HG02970 (cell line): ENCODE results near the gene COA3.
"Not testable (repeated sequence)": the region's sequence is repeated elsewhere in the genome, so short reads cannot be mapped to it uniquely, and the experiment has no call there.

Source experiments
- ATAC-seq: cut with Tn5 transposase; IDR thresholded peaks from one replicate; pipeline ENCODE4 v1.9.1; 2021; ENCODE audit warnings: mild to moderate bottlenecking, moderate library complexity, moderate number of reproducible peaks; ENCODE audit not compliant: unreplicated experiment, low FRiP score

The COA3 gene

DNA sequence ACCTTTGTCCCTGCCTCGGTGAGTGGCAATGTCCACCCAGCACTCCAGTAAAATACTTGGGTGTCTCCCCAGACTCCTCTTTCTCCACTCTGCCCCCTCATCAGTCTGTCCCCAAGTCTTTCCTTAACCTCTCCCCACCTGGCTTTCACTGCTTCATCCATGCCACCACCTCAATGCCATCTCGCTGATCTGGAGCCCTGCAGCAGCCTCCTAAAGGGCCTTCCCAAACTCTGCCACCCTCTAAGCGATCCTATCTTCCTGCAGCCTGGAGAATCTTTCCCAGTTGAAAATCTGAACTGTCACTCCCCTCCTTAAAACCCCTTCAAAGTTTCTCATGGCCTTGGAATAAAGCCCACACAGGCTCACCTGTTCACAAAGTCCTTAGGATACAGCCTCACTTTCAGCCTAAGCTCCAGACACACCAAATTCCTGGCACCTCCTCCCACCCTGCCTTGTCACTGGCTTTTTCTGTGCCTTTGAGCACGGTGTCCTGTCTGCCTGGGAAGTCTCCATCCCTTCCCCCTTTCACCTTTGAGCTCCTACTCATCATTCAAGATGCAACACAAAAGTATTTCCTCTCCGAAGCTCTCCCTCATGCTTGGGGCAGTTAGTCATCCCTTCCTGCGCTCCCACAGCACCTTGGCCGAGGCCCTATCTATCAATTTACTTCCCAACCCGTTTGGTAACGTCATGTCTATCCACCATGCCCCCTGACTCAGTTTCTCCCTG is 15.3 kb downstream of the COA3 start:
- ATAC-seq: no peak

DNA sequence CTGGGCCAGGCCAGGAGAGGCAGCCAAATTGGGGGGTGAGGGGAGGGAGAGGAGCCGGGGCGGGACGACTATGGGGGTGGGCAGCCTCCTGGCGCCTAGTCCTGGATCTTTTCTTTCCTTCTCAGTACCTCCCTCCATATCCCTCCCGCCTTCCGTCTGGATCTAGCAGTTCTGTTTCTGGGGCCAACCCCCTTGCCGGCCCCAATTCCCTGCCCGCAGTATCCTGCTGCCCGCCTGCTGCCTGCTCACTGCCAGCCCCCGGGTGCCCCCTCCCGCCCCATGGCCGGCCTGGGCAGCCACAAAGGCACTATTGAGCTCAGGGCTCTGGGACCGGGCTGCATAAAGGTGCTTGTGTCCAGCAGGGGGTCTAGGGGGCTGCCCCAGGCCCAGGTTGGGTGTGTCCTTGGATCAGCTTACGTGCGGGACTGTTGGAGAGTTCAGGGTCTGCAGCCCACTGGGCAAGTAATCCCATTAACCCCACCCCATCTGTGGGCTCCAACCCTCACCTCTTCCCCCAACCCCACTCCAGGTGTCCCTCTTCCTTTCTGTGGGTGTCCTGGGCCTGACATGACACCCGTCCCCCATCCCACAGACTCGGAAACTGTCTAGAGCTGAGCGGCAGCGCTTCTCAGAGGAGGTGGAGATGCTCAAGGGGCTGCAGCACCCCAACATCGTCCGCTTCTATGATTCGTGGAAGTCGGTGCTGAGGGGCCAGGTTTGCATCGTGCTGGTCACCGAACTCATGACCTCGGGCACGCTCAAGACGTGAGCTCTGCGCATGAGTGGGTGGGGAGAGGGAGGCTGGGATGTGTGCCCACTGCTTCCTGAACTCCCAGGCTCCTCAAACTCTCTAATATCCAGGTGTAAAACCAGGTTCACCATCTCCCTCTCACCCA is 16.1 kb downstream of the COA3 start:
- no peak for ATAC-seq

DNA sequence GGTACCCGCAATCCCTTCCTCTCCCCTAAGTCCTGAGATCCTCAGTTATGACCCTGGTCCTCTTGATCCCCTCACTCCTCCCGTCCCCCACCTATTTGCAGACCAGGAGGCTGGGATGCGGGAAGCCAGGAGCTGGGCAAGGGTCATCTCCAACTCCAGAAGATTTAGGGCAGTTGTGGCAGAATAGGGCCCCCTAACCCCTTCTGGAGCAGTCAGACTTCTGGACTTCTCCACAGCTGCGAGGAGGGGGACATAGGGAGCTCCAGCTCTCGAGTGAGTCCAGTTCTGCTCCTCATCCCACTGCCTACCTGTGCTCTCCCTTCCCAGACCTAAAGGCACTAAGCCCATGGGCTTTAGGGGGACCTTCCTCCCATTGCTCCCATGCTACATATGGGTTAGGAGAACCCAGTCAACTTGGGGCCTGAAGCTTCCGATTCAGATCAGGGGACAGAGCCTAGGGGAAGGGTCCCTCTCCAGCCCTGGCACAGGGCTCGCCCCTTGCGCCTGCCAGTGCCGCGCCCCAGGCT is 16.8 kb downstream of the COA3 start:
- no peak for ATAC-seq

DNA sequence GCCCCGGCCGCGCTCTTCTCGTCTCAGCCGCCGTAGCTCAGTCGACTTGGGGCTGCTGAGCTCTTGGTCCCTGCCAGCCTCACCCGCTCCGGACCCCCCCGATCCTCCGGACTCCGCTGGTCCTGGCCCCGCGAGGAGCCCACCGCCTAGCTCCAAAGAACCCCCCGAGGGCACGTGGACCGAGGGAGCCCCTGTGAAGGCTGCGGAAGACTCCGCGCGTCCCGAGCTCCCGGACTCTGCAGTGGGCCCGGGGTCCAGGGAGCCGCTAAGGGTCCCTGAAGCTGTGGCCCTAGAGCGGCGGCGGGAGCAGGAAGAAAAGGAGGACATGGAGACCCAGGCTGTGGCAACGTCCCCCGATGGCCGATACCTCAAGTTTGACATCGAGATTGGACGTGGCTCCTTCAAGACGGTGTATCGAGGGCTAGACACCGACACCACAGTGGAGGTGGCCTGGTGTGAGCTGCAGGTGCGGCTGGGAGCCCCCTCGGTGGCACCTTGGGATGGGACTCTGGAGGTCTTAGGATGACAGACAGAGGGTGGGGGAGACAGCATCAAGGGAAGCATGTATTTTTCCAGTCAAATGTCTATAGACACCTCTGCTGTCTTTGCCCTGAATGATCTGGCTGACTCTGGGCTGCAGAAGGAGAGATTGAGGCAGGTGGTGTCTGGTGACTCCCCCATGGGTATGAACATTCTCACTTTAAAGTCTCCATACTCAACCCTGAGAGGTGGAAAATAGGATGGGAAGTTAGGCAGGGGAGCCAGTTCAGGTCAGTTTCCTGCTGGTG is 17.5 kb downstream of the COA3 start:
- ATAC-seq: no peak

DNA sequence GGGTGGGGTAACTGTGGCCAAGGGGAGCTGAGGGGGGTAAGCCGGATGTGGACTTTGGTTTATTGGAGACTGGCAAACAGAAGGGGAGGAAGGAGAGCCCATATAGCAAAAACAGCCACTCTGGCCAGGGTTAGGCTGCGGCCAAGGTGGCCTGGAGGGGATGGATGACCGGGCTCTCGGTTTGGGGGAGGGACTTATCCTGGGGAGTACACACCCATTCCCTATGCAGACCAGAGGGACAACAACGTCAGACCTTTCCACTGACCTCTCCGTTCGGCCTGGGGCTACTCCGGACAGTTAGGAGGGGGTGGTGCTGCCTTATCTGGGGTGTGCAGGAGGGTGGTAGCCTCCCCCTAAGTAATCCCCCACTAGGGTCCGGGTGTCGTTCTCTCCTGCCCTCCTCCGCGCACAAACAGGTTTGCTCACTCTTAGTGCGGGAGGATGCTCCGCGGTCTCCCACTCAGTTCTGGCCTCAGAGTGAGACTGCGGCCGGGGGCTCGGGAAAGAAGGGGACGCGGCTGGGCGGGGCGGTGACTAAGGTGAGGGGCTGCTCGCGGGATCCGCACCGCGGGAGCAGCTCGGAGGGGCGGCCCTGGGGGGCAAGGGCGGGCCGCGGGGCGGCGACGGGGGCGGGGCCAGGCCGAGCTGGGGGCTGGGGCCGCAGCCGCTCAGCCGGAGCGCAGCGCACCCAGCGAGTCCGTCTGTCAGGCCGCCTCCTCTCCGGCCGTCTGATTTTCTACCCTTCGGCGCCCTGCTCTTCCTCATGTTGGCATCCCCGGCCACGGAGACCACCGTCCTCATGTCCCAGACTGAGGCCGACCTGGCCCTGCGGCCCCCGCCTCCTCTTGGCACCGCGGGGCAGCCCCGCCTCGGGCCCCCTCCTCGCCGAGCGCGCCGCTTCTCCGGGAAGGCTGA is 18.3 kb downstream of the COA3 start, which contains the start of gene WNK4:
Gene WNK4 (plus strand): TSS at position 675 of the 915 bp plus-strand sequence. CDS start 89 bp downstream, at position 764.
- no peak for ATAC-seq

DNA sequence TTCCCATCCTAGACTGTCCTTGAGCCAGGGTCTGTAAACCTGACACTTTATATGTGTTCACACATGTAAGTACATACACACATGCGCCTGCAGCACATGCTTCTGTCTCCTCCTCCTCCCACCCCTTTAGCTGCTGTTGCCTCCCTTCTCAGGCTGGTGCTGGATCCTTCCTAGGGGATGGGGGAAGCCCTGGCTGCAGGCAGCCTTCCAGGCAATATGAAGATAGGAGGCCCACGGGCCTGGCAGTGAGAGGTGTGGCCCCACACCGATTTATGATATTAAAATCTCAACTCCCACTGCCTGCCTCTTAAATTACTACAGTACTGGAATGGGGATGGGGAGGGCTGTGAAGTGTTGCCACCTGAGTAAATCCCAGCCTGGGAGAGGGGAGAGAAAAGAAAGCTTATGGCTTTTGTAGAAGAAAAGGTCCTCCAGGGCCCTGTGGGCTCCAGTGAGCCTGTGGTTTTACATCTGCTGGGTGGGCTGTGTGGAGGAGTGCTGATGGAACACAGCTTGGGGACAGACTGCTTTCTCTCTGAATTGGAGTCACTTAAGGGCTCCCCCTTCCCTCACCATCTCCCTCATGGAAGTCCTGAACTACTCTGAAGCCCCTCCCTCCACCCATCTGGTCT is 19.1 kb downstream of the COA3 start:
- ATAC-seq: no peak

DNA sequence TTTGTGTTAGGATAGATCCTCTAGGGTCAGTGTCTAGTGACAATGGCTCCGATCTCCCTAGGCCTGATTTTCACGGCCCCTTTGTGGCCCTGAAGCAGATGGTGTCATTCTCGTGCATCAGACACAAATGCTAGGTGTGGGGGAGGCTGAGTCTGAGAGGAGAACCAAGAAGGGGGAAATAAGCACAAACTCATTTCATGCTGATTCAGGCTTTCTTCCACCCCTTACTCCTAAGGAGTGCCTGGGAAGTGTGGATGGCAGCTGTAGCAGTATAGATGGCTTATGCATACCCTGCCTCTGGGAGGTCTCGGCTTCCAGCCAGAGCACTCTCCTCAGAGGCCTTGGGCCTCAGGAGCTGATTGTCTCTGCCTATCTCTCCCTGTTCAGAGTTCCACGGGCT is 19.9 kb downstream of the COA3 start:
- ATAC-seq: no peak

DNA sequence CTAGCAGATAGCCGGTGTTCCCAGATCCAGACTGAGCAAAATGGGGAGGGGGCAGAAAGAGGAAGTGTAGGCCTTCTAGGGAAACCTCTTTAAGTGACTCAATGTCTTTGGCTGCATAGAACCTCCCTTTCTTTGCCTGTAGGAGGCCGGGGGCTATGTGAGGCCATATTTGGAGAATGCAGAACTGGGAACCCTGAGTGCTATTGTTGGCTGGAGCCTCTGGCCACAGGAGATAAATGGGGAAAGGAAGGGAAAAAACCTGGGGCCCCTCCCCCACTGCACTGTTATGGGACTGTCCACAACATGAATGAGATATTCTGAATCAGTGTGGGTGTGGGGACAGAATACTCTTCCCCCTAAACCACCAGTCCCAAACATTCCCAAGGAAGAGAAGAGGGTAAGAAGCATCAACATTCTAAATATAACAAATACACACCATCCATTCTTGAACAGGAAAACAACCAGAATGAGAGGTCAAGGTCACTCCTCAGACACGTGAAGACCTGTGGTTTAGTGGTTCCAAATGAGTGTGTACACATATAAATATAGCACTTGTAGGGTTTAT is 22.9 kb downstream of the COA3 start:
- no peak for ATAC-seq

DNA sequence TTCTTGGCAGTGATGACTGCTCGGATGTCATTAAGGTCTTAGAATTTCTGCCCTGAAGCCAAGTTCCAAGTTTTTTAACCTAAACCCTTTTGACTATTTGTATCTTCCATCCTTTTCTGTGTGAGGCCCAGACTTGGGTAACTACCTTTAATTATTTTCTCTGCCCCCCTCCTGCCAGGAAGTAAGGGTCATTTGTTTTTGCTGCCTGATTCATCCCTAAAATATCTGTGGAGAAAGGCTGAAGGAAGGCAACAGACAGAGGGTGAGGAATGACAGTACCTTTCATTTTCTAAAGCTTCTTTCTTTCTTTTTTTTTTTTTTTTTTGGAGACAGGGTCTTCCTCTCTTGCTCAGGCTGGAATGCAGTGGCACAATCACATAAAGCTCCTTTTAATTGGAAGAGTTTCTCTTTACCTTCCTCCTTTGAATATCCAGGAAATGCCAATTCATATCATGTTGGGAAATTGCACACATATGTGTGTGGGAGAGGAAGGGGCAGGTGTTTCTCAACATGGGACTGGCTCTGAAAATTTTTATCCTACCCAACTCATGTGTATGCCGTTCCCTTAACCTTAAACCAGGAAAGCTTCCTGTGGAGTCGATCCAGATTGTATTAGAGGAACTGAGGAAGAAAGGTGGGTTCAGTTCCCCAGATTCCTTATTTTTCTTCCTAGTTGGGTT is 24.3 kb downstream of the COA3 start:
- no peak for ATAC-seq

DNA sequence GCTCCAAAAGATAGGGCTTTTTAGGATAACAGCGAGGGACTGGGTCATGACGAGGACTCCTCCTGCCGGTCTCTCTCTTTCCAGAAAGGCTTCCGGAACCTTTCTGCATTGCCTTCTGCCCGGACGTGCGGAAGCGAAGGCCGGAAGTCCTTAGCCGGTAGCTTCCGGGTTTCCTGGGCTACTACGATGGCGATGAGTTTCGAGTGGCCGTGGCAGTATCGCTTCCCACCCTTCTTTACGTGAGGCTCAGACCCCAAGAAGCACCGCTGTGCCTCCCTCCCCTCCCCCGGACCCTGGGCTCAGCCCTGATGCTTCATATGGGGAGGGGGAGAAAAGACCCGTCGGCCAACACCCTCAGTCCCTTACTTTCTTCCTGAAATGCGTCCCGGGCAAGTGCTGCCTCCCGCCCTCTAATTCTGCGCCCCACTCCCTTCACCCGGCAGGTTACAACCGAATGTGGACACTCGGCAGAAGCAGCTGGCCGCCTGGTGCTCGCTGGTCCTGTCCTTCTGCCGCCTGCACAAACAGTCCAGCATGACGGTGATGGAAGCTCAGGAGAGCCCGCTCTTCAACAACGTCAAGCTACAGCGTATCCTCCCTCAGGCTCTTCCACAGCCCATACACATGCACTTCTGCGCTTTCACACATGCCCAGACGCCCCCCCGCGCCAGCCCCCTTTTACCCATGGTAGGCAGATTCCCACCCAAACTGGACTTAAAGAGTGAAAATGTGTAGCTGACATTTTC is 25.0 kb downstream of the COA3 start, which contains the start of gene VPS25:
Gene VPS25 (plus strand): TSS at position 160 of the 746 bp plus-strand sequence. CDS start 27 bp downstream, at position 187.
- ATAC-seq: peak; percentile 76

DNA sequence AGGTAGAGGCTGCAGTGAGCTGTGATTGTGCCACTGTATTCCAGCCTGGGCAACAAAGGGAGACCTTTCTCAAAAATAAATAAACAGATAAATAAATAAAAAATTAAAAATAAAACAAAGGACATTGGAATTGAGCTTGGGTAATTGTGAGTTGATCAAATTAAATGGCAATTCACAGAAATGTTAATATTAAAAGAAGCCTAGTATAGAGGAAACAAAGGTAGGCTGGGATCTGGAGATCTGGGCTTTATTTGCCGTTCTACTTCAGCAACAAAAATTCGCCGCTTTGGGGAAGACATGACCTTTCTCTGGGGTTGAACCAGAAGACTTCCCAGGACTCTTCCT is 25.6 kb downstream of the COA3 start:
- ATAC-seq: no peak

DNA sequence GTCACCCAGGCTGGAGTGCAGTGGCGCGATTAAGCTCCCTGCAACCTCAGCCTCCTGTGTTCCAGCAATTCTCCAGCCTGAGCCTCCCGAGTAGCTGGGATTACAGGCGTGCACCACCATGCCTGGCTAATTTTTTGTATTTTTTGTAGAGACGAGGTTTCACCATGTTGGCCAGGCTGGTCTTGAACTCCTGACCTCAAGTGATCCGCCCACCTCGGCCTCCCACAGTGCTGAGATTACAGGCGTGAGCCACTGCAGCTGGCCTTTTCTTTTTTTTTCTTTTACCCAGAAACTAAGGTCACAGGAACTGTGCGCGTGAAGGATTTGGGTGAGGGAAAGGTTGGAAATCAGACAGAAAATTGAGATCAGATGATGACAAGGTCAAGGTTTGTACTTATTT is 28.5 kb downstream of the COA3 start:
- ATAC-seq: not testable (repeated sequence)

DNA sequence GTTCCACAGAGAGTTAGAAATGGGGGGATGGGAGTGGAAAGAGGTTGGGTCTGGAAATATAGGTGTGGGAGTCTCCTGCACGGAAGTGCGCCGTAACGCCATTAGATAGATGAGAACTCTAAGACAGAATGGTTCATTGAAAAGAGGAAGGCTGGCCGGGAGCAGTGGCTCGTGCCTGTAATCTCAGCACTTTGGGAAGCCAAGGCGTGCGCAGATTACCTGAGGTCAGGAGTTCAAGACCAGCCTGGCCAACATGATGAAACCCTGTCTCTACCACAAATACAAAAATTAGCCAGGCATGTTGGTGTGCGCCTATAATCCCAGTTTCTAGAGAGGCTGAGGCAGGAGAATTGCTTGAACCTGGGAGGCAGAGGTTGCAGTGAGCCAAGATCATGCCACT is 30.5 kb downstream of the COA3 start:
- ATAC-seq: not testable (repeated sequence)

DNA sequence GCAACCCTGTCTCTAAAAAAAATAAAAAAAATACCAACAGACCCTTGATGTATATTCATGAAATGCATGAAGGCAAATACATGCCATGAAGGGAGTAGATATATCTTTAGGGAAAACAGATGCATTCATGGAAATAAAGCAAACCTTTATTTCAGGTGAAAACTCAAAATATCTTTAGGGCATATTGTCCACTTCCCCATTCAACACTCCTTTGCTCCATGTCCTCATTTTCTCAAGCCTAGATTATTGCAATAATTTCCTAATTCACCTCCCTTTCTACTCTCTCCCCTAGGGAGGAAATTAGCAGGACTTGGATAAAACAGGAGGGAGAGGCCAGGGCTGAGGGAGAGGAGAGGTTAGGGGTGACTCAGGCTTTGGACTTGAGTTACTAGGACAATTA is 31.0 kb downstream of the COA3 start:
- ATAC-seq: no peak

DNA sequence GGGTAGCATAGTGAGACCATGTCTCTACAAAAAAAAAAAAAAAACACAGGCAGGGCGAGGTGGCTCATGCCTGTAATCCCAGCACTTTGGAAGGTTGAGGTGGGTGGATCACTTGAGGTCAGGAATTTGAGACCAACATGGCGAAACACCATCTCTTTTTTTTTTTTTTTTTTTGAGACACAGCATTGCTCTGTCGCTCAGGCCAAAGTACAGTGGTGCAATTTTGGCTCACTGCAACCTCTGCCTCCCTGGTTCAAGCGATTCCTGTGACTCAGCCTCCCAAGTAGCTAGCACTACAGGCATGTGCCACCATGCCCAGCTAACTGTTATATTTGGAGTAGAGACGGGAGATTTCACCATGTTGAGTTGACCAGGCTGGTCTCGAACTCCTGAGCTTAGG is 32.4 kb downstream of the COA3 start:
- ATAC-seq: no peak

DNA sequence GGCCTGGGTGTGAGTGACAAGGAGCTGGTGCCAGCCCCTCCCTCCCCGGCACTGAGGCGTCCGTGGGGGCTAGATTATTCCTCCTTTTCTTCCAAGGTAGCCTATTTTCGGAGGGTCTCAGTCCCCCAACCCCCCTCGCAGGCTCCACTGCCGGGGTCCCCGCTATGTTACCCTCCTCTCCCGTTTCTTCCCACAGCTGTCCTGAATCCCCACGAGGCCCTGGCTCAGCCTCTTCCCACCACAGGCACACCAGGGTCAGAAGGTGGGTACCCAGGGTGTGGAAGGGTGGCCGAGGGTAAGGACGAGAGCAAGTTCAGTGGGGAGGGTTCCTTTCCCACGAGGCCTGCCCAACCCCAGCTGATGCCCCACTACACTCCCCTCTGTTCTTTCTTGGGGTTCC is 36.9 kb downstream of the COA3 start:
- no peak for ATAC-seq
